Activated CD4-positive, alpha-beta T cell treated with anti-CD3 and anti-CD28 coated beads, Interleukin-2, amount 50 U/mL, for 4 hours (primary cell): ENCODE data around the gene ANO10.
A peak's percentile ranks its signal among the peaks of the same experiment; 100 is the strongest.
"Not testable (repeated sequence)": the region's sequence is repeated elsewhere in the genome, so short reads cannot be mapped to it uniquely, and the experiment has no call there.

ENCODE experiments used
- DNase-seq, 2 experiments: peaks; one replicate each; pipeline ENCODE4 v3.0.0-alpha.2; 2020

Gene ANO10, protein sequence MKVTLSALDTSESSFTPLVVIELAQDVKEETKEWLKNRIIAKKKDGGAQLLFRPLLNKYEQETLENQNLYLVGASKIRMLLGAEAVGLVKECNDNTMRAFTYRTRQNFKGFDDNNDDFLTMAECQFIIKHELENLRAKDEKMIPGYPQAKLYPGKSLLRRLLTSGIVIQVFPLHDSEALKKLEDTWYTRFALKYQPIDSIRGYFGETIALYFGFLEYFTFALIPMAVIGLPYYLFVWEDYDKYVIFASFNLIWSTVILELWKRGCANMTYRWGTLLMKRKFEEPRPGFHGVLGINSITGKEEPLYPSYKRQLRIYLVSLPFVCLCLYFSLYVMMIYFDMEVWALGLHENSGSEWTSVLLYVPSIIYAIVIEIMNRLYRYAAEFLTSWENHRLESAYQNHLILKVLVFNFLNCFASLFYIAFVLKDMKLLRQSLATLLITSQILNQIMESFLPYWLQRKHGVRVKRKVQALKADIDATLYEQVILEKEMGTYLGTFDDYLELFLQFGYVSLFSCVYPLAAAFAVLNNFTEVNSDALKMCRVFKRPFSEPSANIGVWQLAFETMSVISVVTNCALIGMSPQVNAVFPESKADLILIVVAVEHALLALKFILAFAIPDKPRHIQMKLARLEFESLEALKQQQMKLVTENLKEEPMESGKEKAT

DNA sequence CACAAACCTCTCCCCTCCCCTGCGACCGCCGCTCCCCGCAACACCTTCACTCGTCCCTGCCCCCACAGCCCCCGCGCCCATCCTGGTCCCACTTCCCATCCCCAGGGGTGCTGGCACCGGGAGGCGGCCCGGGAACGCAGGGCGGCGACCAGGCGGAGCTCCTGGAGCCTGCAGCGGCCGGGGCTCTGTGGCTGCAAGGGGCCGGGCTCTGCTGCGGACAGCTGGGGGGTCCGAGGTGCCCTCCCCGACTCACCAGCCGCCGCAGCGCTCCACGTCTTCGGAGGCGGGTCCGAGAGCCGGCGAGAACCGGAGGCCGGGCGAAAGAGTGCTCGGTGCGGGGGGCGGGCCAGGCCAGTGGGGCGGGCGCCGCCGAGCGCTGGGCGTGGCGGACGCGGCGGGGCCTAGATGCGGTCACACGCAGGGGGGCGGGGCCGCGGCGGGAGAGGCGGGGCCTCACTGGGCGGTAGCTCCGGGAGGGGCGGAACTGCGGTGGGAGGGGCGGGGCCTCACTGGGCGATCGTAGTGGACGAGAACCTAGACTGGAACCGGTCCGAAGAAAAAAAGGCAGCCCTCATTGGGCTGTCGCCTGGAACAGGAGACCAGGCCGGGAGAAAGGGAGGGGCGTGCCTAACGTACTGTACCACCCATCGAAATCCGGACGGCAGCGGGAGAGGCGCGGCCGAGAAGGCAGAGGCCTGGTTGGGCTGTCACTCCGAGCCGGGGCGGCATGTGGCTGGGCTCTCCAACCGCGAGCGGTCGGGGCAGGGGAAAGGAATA, at the start of gene ANO10:
TSS of gene ANO10 (minus strand) at position 356 of the 777 bp plus-strand sequence. CDS start 16,159 bp downstream, outside the sequence.
- DNase-seq = peak; percentile 90

- DNase-seq = no peak
These were observed 49.1 kb upstream of the ANO10 start for GRCh38 chr3:43670635-43671522.

DNA sequence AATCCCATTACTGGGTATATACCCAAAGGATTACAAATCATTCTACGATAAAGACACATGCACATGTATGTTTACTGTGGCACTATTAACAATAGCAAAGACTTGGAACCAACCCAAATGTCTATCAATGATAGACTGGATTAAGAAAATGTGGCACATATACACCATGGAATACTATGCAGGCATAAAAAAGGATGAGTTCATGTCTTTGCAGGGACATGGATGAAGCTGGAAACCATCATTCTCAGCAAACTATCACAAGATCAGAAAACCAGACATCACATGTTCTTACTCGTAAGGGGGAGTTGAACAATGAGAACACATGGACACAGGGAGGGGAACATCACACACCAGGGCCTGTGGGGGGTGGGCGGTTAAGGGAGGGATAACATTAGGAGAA, 43.2 kb upstream of the ANO10 start:
- DNase-seq = not testable (repeated sequence)

DNA sequence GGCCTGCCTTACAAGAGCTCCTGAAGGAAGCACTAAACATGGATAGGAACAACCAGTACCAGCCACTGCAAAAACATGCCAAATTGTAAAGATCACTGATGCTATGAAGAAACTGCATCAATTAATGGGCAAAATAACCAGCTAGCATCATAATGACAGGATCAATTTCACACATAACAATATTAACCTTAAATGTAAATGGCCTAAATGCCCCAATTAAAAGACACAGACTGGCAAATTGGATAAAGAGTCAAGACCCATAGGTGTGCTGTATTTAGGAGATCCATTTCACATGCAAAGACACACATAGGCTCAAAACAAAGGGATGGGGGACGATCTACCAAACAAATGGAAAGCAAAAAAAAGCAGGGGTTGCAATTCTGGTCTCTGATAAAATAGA, 39.6 kb upstream of the ANO10 start:
- DNase-seq = not testable (repeated sequence)

GRCh38 chr3:43659250-43659880, 37.6 kb upstream of the ANO10 start:
- no peak for DNase-seq

DNA sequence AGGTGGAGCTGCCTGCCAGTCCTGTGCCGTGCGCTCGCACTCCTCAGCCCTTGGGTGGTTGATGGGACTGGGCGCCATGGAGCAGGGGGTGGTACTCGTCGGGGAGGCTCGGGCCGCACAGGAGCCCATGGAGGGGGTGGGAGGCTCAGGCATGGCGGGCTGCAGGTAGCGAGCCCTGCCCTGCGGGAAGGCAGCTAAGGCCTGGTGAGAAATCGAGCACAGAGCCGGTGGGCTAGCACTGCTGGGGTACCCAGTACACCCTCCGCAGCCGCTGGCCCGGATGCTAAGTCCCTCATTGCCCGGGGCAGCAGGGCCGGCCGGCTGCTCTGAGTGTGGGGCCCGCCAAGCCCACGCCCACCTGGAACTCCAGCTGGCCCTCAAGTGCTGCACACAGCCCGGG, 34.6 kb upstream of the ANO10 start:
- not testable (repeated sequence) for DNase-seq

GRCh38 chr3:43650345-43650744, 28.5 kb upstream of the ANO10 start:
- DNase-seq = no peak

GRCh38 chr3:43649365-43649968, 27.7 kb upstream of the ANO10 start:
- DNase-seq = no peak

GRCh38 chr3:43648957-43649356, 27.1 kb upstream of the ANO10 start:
- DNase-seq = no peak

DNA sequence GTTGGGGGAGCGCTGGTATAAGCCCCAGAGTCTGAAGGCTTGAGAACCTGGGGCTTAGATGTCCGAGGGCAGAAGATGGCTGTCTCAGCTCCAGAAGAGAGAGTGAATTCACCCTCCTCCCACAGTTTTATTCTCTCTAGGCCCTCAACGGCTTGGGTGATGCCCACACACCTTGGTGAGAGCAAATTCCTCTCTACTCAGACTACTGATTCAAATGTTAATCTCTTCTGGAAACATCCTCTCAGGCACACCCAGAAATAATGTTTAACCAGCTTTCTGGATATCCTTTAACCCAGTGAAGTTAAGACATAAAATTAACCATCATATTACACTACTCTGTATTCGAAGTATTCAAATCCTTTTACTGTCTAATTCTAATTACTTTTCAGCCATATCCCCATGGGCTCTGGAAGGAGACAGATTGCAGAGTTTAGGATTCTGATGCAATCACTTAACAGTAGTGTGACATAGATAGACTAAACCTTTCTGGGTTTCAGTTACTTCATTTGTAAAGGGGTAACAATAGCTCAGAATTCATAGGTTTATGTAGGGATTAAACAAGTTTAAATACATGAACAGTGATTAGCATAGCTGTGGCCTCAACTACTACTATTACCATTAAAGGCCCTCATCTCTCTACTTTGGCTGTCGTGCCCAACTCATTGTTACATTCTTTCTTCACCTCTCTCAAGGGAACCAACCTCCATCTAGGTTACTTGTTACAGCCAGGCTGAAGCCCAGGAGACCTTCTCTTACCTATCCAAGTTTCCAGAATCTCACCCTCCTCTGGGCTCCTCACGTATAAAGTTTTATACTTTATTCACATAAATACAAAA, 25.7 kb upstream of the ANO10 start:
- no peak for DNase-seq

DNA sequence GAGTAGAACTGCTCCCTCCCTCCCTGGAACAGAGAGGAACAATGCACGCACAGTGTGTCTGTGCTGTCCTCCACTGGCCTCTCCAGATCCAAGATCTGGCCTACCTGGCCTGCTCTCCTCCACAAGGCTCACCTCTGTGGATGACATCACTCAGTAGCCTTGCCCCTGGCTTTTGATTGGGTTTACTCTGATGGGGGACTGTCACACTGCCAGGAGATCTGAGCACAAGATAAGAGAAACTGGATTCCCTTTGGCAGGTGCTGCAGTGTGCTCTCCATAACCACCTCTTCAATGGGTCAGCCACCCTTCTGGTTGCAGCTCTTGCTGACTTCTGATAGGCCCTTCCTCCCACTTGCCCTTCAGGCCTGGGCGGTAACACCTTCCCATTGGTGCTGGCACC, 22.6 kb upstream of the ANO10 start:
- DNase-seq = no peak

- no peak for DNase-seq
These were observed 19.7 kb upstream of the ANO10 start for GRCh38 chr3:43641306-43642114.

- no peak for DNase-seq
These were observed 18.9 kb upstream of the ANO10 start for GRCh38 chr3:43640681-43641080.

GRCh38 chr3:43638594-43639447, 17.0 kb upstream of the ANO10 start:
- peak; percentile 7 to 16 for DNase-seq

DNA sequence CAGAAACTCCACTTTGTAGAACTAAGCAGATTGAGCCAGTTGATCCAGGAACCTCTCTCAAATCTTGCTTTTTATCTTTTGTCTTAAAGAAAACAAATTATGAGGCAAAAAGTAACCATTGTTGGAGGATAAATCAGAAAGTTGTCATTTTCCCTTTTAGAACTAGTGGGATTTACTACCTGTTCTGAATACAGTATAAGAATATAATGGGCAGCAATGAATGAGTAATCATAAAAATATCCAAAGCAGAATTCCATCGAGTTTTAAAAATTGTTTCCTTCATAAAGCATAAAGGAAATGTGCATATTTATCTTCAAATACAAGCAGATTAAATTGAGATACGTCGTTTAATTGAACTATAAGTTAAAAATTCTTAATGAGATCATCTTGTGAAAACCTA, 15.9 kb upstream of the ANO10 start:
- DNase-seq = no peak

DNA sequence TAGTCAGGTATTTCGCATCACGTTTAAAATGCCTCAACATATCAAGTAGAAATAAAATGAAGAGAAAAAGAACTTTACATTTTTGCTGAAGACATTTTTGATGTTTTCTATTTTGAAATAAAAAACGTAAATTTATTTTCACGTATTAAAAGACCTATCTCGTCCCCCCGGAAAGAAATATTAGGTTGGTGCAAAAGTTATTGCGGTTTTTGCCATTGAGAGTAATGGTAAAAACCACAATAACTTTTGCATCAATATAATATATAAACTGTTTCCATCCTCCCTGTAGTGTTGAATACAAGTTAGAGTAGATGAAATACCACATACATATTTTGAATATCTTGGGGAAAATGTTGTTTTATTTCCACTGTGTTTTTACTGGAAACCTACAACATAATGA, 11.2 kb upstream of the ANO10 start:
- no peak for DNase-seq

- DNase-seq = no peak
These were observed 10.5 kb upstream of the ANO10 start for GRCh38 chr3:43632269-43632733.

- DNase-seq = no peak
These were observed 7.9 kb upstream of the ANO10 start for GRCh38 chr3:43629741-43630140.

GRCh38 chr3:43629257-43629656, 7.4 kb upstream of the ANO10 start:
- no peak for DNase-seq
